HepG2 (cell line): ENCODE data around the gene PRCP. TPM values are rescaled to one million over a fixed set of nuclear protein-coding genes. Genes with fewer than 3 reads are reported as not detected.

Experiments
- FOXO1 ChIP-seq: sonication (generic); formaldehyde crosslinking; IDR thresholded peaks from 2 replicates; pipeline ENCODE4 v1.4.0; 2020; ENCODE audit warnings: missing genetic modification reagents
- GABPA ChIP-seq, 2 experiments: IDR thresholded peaks; 2 replicates each; pipeline ENCODE4 v1.6.1; 2011 to 2016; ENCODE audit warnings: low read depth in 2 of 2, low read length in 1 of 2, missing biosample characterization in 1 of 2, missing genetic modification characterization in 1 of 2
- GABPB1 ChIP-seq: IDR thresholded peaks from 2 replicates; pipeline ENCODE4 v1.6.1; 2016; ENCODE audit warnings: mild to moderate bottlenecking, missing genetic modification reagents, moderate library complexity, missing compliant biosample characterization
- HDAC2 ChIP-seq: sonication (generic); formaldehyde crosslinking; IDR thresholded peaks from 2 replicates; pipeline ENCODE4 v1.4.0; 2020; ENCODE audit warnings: missing genetic modification reagents
- ISL2 ChIP-seq: sonication (generic); formaldehyde crosslinking; IDR thresholded peaks from 2 replicates; pipeline ENCODE4 v1.5.0; 2020; ENCODE audit warnings: missing genetic modification reagents
- MTA3 ChIP-seq: sonication (generic); formaldehyde crosslinking; IDR thresholded peaks from 2 replicates; pipeline ENCODE4 v1.4.0; 2020; ENCODE audit warnings: missing genetic modification reagents
- MTF1 ChIP-seq: sonication (generic); formaldehyde crosslinking; IDR thresholded peaks from 2 replicates; pipeline ENCODE4 v1.5.0; 2020; ENCODE audit warnings: missing genetic modification reagents
- NR2F6 ChIP-seq, 2 experiments: IDR thresholded peaks; 2 replicates each; pipeline ENCODE4 v1.6.1; 2016; ENCODE audit warnings: antibody characterized with exemption in 1 of 2, mild to moderate bottlenecking in 1 of 2
- NRL ChIP-seq: sonication (generic); formaldehyde crosslinking; IDR thresholded peaks from 2 replicates; pipeline ENCODE4 v1.5.0; 2020; ENCODE audit warnings: missing genetic modification reagents, mild to moderate bottlenecking, moderate library complexity, borderline replicate concordance
- RARA ChIP-seq: IDR thresholded peaks from 2 replicates; pipeline ENCODE4 v1.6.1; 2016; ENCODE audit warnings: missing genetic modification reagents, missing compliant biosample characterization
- RARG ChIP-seq: sonication (generic); formaldehyde crosslinking; IDR thresholded peaks from 2 replicates; pipeline ENCODE4 v1.4.0; 2020; ENCODE audit warnings: low read depth, mild to moderate bottlenecking, missing genetic modification reagents
- SNAPC2 ChIP-seq: sonication (generic); formaldehyde crosslinking; IDR thresholded peaks from 2 replicates; pipeline ENCODE4 v1.8.1; 2022; ENCODE audit warnings: mild to moderate bottlenecking, missing genetic modification reagents
- XBP1 ChIP-seq: sonication (generic); formaldehyde crosslinking; IDR thresholded peaks from 2 replicates; pipeline ENCODE4 v1.5.0; 2020; ENCODE audit warnings: missing genetic modification reagents
- ZBTB3 ChIP-seq: sonication (generic); formaldehyde crosslinking; IDR thresholded peaks from 2 replicates; pipeline ENCODE4 v1.4.0; 2020; ENCODE audit warnings: low read depth, mild to moderate bottlenecking, moderate library complexity, missing genetic modification reagents, borderline replicate concordance
- ZNF367 ChIP-seq: sonication (generic); formaldehyde crosslinking; IDR thresholded peaks from 2 replicates; pipeline ENCODE4 v1.4.0; 2020; ENCODE audit warnings: missing genetic modification reagents, borderline replicate concordance
- ZNF713 ChIP-seq: sonication (generic); formaldehyde crosslinking; IDR thresholded peaks from 2 replicates; pipeline ENCODE4 v1.4.0; 2020; ENCODE audit warnings: mild to moderate bottlenecking, missing genetic modification reagents
- polyA plus RNA-seq, 8 experiments: library from polyadenylated mRNA; depleted of rRNA in 3 of 8; stranded (reverse) in 7 of 8; unstranded in 1 of 8; fragments of >200 nt; fragmentation: Illumina TruSeq in 4 of 8; extraction: Trizol in 4 of 8; gene quantifications; 2 replicates each; pipeline versions ENCODE4 v1.2.1 to v1.2.3, GENCODE V29; 2011 to 2016; ENCODE audit warnings: low read depth in 4 of 8, missing spikeins in 1 of 8, mixed read lengths in 1 of 8; ENCODE audit not compliant: insufficient read depth in 1 of 8
- total RNA-seq, 5 experiments: library from RNA; depleted of rRNA; stranded (reverse); fragments of >200 nt; fragmentation: Illumina TruSeq; extraction: Trizol; gene quantifications; 2 replicates each; pipeline ENCODE4 v1.2.3, GENCODE V29; 2016; ENCODE audit warnings: low read depth in 1 of 5
- TF ChIP-seq, protein P1 (sequence below): sonication (generic); formaldehyde crosslinking; conservative IDR thresholded peaks from 2 replicates; pipeline ENCODE4 v1.4.0; 2020; ENCODE audit warnings: mild to moderate bottlenecking, missing genetic modification reagents, moderate library complexity
- TF ChIP-seq, protein P2 (sequence below): sonication (generic); formaldehyde crosslinking; IDR thresholded peaks from 2 replicates; pipeline ENCODE4 v1.8.0; 2022; ENCODE audit warnings: mild to moderate bottlenecking, missing genetic modification reagents; ENCODE audit not compliant: insufficient replicate concordance
- TF ChIP-seq, protein P3 (sequence below), 2 experiments: fragments of 450-650 bp in 1 of 2; sonication (generic) in 1 of 2; formaldehyde crosslinking; IDR thresholded peaks; 2 replicates each; pipeline versions ENCODE4 v1.5.0 to v1.8.0; 2020 to 2022; ENCODE audit warnings: mild to moderate bottlenecking in 1 of 2, missing genetic modification reagents in 1 of 2
- TF ChIP-seq, protein P4 (sequence below): sonication (generic); formaldehyde crosslinking; IDR thresholded peaks from 2 replicates; pipeline ENCODE4 v1.8.0; 2023; ENCODE audit warnings: mild to moderate bottlenecking, missing genetic modification reagents
- TF ChIP-seq, protein P5 (sequence below): sonication (generic); formaldehyde crosslinking; IDR thresholded peaks from 2 replicates; pipeline ENCODE4 v1.8.1; 2023; ENCODE audit warnings: mild to moderate bottlenecking, missing genetic modification reagents

The PRCP gene
- total and polyA plus RNA-seq, 2 of the 13 experiments (the other 11 are each of a cell fraction or from before 2014, with no cell fraction given) = 84.2 to 105 TPM

DNA sequence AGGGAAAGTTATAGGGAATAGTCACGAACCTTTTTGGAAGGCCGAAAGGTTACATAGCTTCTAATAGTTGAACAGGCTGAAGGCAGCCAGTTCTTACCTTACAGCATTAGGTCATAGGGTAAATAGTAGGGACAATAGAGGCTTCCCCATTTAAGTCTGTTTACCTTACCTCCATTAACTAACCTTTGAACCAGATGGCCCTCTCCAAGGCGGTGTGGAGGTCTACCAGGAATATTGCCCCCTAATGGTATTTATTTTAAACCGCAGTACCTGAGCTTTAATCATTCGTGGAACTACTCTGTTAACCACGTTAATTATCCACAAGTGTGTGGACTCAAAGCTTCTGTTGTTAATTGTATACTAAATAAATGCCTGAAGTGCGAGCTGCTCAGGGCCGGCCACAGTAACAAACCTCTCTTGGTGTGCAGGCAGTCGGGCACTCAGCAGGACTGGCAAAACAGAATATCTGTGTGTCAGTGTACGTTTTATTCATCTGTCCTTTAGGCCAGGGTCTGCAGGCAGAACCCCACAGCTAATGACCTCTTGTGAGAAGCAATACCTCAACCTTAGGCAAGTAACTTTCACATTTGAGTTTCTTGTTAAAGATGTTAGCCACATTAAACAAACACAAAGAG, 81.7 kb downstream of the PRCP start (continued):
- TF ChIP-seq ZBTB3 = no peak
- TF ChIP-seq GABPB1 (CRISPR knock-in tag) = no peak
- TF ChIP-seq ZNF713 (CRISPR knock-in tag) = no peak
- TF ChIP-seq NR2F6 (IDR thresholded peaks at IDR 0.05) = peak; percentile 64
- peak; percentile 66; the same call in 1 of the 2 replicates for TF ChIP-seq NR2F6 (CRISPR knock-in tag; IDR thresholded peaks at IDR 0.05)
- TF ChIP-seq NRL (CRISPR knock-in tag) = no peak
- TF ChIP-seq, protein P1, sequence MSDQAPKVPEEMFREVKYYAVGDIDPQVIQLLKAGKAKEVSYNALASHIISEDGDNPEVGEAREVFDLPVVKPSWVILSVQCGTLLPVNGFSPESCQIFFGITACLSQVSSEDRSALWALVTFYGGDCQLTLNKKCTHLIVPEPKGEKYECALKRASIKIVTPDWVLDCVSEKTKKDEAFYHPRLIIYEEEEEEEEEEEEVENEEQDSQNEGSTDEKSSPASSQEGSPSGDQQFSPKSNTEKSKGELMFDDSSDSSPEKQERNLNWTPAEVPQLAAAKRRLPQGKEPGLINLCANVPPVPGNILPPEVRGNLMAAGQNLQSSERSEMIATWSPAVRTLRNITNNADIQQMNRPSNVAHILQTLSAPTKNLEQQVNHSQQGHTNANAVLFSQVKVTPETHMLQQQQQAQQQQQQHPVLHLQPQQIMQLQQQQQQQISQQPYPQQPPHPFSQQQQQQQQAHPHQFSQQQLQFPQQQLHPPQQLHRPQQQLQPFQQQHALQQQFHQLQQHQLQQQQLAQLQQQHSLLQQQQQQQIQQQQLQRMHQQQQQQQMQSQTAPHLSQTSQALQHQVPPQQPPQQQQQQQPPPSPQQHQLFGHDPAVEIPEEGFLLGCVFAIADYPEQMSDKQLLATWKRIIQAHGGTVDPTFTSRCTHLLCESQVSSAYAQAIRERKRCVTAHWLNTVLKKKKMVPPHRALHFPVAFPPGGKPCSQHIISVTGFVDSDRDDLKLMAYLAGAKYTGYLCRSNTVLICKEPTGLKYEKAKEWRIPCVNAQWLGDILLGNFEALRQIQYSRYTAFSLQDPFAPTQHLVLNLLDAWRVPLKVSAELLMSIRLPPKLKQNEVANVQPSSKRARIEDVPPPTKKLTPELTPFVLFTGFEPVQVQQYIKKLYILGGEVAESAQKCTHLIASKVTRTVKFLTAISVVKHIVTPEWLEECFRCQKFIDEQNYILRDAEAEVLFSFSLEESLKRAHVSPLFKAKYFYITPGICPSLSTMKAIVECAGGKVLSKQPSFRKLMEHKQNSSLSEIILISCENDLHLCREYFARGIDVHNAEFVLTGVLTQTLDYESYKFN (CRISPR knock-in tag) = peak; percentile 76
- TF ChIP-seq GABPA (IDR thresholded peaks at IDR 0.05; ENCODE audit: low read depth, low read length) = no peak
- no peak for TF ChIP-seq GABPA (CRISPR knock-in tag; IDR thresholded peaks at IDR 0.05; ENCODE audit: low read depth)
- TF ChIP-seq MTF1 (CRISPR knock-in tag) = no peak
- peak; percentile 56; the same call in 1 of the 2 replicates for TF ChIP-seq HDAC2 (CRISPR knock-in tag)
- no peak for TF ChIP-seq RARG
- no peak for TF ChIP-seq MTA3 (CRISPR knock-in tag)
- TF ChIP-seq XBP1 = no peak
- TF ChIP-seq, protein P2, sequence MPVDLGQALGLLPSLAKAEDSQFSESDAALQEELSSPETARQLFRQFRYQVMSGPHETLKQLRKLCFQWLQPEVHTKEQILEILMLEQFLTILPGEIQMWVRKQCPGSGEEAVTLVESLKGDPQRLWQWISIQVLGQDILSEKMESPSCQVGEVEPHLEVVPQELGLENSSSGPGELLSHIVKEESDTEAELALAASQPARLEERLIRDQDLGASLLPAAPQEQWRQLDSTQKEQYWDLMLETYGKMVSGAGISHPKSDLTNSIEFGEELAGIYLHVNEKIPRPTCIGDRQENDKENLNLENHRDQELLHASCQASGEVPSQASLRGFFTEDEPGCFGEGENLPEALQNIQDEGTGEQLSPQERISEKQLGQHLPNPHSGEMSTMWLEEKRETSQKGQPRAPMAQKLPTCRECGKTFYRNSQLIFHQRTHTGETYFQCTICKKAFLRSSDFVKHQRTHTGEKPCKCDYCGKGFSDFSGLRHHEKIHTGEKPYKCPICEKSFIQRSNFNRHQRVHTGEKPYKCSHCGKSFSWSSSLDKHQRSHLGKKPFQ (CRISPR knock-in tag) = no peak
- TF ChIP-seq, protein P3, sequence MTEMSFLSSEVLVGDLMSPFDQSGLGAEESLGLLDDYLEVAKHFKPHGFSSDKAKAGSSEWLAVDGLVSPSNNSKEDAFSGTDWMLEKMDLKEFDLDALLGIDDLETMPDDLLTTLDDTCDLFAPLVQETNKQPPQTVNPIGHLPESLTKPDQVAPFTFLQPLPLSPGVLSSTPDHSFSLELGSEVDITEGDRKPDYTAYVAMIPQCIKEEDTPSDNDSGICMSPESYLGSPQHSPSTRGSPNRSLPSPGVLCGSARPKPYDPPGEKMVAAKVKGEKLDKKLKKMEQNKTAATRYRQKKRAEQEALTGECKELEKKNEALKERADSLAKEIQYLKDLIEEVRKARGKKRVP (CRISPR knock-in tag; IDR thresholded peaks at IDR 0.05) = no peak
- peak; percentile 58 for TF ChIP-seq RARA
- TF ChIP-seq, protein P4, sequence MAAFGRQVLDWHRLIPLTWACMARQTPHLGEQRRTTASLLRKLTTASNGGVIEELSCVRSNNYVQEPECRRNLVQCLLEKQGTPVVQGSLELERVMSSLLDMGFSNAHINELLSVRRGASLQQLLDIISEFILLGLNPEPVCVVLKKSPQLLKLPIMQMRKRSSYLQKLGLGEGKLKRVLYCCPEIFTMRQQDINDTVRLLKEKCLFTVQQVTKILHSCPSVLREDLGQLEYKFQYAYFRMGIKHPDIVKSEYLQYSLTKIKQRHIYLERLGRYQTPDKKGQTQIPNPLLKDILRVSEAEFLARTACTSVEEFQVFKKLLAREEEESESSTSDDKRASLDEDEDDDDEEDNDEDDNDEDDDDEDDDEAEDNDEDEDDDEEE (CRISPR knock-in tag) = no peak
- TF ChIP-seq, protein P5, sequence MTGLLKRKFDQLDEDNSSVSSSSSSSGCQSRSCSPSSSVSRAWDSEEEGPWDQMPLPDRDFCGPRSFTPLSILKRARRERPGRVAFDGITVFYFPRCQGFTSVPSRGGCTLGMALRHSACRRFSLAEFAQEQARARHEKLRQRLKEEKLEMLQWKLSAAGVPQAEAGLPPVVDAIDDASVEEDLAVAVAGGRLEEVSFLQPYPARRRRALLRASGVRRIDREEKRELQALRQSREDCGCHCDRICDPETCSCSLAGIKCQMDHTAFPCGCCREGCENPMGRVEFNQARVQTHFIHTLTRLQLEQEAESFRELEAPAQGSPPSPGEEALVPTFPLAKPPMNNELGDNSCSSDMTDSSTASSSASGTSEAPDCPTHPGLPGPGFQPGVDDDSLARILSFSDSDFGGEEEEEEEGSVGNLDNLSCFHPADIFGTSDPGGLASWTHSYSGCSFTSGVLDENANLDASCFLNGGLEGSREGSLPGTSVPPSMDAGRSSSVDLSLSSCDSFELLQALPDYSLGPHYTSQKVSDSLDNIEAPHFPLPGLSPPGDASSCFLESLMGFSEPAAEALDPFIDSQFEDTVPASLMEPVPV (CRISPR knock-in tag) = no peak
- no peak for TF ChIP-seq ZNF367 (CRISPR knock-in tag)
- TF ChIP-seq FOXO1 = peak; percentile 37; the same call in 1 of the 2 replicates
- TF ChIP-seq SNAPC2 (CRISPR knock-in tag) = no peak
- TF ChIP-seq ISL2 = peak; percentile 47; the same call in 1 of the 2 replicates
